HG03108 (cell line): ENCODE data around the gene WASF3.
"Not testable (repeated sequence)": the region's sequence is repeated elsewhere in the genome, so short reads cannot be mapped to it uniquely, and the experiment has no call there.

Source experiments
- ATAC-seq: cut with Tn5 transposase; IDR thresholded peaks from one replicate; pipeline ENCODE4 v1.9.1; 2021; ENCODE audit warnings: moderate library complexity; ENCODE audit not compliant: unreplicated experiment

Gene WASF3

DNA sequence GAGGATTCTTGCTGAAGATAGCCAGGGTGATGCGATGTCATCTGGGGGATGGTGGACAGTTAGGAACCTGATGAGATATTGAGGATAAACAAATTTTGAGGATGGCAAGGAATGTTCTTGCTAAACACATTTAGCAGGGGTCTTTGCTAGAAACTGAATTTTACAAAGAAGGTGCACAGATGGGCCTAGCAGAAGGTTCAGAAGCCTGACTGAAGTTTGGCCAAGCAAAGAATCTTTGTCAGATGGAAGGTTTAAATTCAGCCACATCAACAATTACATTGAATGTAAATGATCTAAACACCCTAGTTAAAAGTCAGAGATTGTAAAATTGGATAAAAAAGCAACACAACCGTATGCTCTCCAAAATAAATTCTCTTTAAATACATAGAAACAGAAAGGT, 68.8 kb downstream of the WASF3 start:
- no peak for ATAC-seq

GRCh38 chr13:26628706-26629105, 71.2 kb downstream of the WASF3 start:
- ATAC-seq = no peak

- ATAC-seq = no peak
Measured at GRCh38 chr13:26629260-26629825, 71.9 kb downstream of the WASF3 start.

DNA sequence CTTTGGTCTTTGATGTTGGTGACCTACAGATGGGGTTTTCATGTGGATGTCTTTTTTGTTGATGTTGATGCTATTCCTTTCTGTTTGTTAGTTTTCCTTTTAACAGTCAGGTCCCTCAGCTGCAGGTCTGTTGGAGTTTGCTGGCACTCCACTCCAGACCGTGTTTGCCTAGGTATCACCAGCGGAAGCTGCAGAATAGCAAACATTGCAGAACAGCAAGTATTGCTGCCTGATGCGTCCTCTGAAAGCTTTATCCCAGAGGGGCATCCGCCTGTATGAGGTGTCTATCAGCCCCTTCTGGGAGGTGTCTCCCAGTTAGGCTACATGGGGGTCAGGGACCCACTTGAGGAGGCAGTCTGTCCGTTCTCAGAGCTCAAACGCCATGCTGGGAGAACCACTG, 78.2 kb downstream of the WASF3 start:
- ATAC-seq = not testable (repeated sequence)

DNA sequence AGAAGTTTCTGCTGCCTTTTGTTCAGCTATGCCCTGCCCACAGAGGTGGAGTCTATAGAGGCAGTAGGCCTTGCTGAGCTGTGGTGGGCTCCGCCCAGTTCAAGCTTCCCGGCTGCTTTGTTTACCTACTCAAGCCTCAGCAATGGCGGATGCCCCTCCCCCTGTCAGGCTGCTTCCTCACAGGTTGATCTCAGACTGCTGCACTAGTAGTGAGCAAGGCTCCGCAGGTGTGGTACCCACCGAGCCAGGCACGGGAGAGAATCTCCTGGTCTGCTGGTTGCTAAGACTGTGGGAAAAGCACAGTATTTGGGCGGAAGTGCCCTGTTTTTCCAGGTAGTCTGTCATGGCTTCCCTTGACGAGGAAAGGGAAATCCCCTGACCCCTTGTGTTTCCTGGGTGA, 78.6 kb downstream of the WASF3 start:
- not testable (repeated sequence) for ATAC-seq

GRCh38 chr13:26646603-26647002, 89.1 kb downstream of the WASF3 start:
- no peak for ATAC-seq

GRCh38 chr13:26651234-26651633, 93.8 kb downstream of the WASF3 start:
- no peak for ATAC-seq

DNA sequence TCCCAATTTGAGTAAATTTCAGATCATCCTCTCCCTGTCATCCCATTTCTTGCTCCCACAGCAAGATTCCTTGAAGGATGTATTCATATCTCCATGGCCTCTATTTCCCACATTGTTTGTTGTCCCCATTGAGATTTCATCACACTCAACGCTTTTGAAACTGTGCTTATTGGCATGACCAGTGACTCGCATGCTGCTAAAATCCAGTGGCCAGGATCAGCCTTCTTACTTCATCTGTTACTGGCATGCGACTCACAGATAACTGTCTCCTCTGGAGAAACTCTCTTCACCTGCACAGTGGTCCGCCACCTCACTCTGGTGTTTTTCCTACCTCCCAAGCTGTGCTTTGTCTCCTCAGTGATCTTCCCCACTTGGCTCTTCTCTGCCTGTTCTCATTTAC, 95.8 kb downstream of the WASF3 start:
- no peak for ATAC-seq

DNA sequence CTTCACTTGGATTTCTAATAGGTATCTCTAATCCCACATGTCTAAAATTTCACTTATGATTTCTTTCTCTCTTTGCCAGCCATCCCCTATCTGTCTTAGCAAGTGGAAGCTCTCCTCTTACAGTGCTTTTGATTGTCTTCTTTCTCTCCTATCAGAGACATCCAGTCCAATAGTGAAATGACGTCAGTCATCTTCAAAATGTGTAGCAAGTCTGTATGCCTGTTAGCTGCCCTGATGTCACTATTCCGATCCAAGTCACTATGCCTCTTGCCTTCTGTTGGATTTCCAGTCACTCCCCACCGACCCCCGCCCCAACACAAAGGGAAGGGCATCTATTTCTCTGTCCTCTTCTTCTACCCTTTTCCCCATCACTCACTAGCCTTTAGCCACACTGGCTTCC, 96.4 kb downstream of the WASF3 start:
- no peak for ATAC-seq

DNA sequence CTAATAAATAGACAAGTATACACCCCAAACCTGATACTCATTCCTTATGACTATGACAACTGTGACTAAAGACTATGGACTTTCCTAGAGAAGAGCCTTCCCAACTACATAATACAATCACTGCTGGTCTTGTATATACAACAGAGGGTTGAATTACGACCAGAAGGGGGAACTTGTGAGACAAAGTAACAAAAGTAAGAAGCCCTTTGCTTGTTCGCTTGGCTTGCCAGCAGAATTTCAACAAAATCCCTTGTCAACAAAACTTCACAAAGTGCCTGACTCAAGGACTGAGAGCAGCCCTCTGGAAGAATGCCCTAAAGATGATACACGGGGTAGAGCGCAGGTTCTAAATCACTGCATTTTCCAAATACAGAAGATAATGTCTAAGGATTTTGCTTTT, 99.4 kb downstream of the WASF3 start:
- no peak for ATAC-seq

- no peak for ATAC-seq
Measured at GRCh38 chr13:26658448-26659385, 101.2 kb downstream of the WASF3 start.

DNA sequence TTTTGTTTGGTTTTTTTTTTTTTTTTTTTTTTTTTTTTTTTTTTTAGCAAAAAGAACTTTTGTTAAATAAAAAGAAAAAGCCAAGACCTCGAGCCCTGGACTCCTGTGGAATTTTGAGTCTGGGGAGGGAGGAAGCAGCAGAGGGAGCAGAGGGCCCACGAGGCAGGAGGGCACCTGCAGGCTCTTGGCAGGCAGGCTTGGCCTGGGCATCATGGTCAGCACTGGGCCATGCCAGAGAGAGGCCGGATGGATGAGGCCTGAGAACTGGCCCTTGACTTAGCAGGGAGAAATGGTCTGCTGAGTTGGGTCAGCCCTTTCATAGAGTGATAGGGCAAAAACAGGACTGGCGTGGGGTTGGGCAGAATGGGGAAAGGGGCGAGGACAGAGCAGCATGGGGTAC, 102.7 kb downstream of the WASF3 start:
- ATAC-seq = no peak

DNA sequence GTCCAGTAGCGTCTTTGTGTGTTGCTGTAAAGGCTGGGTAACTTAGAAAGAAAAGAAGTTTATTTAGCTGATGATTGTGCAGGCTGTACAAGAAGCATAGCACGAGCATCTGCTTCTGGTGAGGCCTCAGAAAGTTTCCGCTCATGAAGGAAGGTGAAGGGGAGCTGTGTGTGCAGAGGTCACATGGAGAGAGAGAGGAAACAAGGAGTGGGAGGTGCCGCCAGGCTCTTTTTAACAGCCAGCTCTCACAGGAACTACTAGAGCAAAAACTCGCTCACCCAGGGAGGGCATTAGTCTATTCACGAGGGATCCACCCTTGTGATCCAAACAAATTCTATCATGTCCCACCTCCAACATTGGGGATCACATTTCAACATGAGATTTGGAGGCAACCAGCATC, 103.3 kb downstream of the WASF3 start:
- no peak for ATAC-seq

- ATAC-seq = no peak
Measured at GRCh38 chr13:26663791-26664190, 106.3 kb downstream of the WASF3 start.

DNA sequence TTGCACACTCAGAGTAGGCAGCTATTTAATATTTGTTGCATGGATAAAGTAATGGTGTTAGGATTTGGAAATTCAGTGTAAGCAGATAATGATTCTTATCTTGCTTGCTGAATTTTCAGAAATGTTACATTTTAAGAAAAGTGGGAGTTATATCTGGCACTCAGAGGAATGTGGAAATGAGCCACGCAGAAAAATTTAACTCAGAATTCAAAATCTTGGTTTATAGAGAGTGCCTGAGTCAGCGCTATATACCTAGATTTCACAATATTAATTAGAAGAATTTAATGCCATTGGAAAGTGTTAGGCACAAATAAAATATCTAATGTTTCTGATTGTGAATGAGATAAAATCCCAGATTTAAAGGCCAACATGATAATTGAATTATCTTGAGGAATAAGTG, 106.8 kb downstream of the WASF3 start:
- no peak for ATAC-seq

- ATAC-seq = no peak
Measured at GRCh38 chr13:26664876-26665275, 107.4 kb downstream of the WASF3 start.

GRCh38 chr13:26668357-26669146, 111.1 kb downstream of the WASF3 start:
- no peak for ATAC-seq

- ATAC-seq = no peak
Measured at GRCh38 chr13:26673890-26674289, 116.4 kb downstream of the WASF3 start.

GRCh38 chr13:26677156-26677555, 119.7 kb downstream of the WASF3 start:
- no peak for ATAC-seq

DNA sequence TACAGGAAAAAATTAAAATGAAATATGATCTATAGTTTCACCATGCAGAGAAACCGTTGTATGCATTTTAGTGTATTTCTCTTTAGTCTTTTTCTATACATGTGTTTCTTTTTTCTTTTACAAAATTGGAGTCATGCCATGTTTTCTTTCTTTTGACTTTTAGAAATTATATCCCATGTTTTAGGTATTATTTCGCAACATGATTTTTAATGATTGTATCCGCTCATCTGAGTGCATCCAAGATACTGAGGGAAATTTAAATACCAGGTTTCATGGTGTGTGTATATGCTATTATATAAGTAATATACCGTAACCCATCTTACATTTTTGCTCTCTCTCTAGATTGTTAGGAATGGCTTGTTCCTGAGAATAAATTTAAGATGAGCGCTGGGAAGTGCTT, 120.8 kb downstream of the WASF3 start:
- no peak for ATAC-seq

DNA sequence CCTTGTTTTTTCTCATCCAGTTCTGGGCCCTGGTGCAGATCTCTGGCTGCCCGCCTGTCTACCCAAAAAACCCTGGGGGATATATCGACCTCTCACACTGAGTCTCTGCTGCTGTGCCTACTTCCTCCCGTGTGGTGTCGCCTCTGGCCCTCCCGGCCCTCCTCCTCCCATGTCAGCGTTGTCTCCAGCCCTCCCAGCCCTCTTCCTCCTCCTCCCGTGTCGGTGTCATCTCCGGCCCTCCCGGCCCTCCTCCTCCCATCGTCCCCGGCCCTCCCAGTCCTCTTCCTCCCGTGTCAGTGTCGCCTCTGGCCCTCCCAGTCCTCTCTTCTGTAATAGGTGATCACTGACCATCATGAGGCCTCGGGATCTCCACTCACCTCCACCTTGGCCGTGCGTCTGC, 121.3 kb downstream of the WASF3 start:
- no peak for ATAC-seq
